ENCODE measurements around the gene ODAD4. TPM values are rescaled to one million over a fixed set of nuclear protein-coding genes. Genes with fewer than 3 reads are reported as not detected.

Gene ODAD4
- total RNA-seq, 1 donor from 2014 or later: 0.63 TPM

DNA sequence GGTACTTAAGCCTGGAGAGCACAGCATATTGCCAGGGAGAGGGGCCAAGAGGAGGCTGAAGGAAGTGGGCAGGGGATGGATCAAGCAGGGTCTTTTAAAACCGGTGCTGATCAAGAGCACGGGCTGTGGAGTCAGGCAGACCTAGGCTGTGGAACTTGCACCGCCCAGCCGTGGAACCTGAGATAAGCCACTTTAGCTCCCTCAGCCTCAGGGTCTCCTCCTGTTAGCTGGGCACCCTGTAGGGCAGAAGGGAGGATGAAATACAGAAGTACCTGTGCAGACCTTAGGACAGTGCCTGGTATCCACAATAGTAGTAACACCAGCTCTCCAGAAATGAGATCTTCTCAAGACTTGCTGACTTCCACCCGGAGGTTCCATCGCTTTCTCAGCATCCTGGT is 9.3 kb downstream of the ODAD4 start:
- Mint-ChIP-seq H3K27ac (no peak overlapping the region), H3K4me3 (no peak overlapping the region), H3K36me3 (ENCODE audit: low read depth) (no peaks in the 10 kb centered on the region), H3K9me3 (no peaks in the 10 kb centered on the region), H3K4me1 (no peaks in the 10 kb centered on the region), H3K27me3 (no peaks in the 10 kb centered on the region)
- DNase-seq: no peak
- intact Hi-C loops (cut with micrococcal nuclease): no loop called here

DNA sequence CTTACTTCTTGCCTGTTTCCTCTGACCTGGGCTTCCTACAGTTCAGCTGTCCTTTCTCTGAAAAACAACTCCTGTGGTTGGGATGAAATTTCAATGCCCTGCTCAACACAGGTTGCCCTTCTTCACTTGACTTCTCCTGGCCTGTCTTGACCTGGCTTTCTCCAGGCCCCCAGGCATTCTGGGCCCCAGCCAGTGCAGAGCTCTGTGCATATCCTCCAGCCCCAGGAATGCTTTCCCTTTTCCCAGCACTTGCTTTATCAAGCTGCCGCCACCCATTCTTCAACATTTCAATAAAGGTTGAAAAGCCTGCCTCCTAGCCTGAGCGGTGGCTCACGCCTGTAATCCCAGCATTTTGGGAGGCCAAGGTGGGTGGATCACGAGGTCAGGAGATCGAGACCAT is 10.8 kb downstream of the ODAD4 start:
- no peaks in the 10 kb centered on the region for H3K27me3 Mint-ChIP-seq
- no peak overlapping the region for H3K4me3 Mint-ChIP-seq
- H3K36me3 Mint-ChIP-seq (ENCODE audit: low read depth): no peaks in the 10 kb centered on the region
- intact Hi-C loops (cut with micrococcal nuclease): no loop called here
- no peaks in the 10 kb centered on the region for H3K9me3 Mint-ChIP-seq
- H3K27ac Mint-ChIP-seq: no peak overlapping the region
- no peak for DNase-seq
- no peaks in the 10 kb centered on the region for H3K4me1 Mint-ChIP-seq

DNA sequence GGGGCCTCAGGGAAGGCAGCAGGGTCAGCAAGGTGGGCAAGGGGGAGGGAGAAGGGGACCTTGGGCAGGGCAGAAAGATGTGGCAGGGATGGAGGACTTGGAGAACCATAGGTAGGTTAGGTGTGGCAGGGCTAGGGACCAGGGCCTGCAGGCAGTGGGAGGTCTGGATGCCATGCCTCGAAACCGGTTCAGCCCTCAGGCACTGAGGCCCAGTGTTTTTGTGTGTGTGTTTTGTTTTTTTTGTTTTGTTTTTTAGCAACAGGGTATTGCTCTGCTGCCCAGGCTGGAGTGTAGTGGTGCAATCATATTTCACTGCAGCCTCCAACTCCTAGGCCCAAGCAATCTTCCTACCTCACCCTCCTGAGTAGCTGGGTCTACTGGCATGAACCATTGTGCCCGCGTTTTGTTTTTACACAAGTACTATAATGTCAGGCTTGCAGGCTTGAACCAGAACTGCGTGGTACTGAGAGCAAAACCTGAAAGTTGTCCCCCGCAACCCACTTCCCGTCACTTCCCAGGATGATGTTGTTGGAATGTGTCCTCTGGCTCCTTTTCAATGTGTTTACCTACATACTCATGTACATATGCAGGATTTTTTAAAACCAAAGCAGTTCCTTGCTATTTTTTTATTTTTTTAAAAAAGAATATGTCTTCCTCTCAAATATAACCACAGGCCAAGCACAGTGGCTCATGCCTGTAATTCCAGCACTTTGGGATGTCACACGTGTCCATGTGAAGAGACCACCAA is 12.4 kb downstream of the ODAD4 start:
- Mint-ChIP-seq H3K9me3 (no peaks in the 10 kb centered on the region), H3K4me3 (no peak overlapping the region), H3K27me3 (no peaks in the 10 kb centered on the region), H3K36me3 (ENCODE audit: low read depth) (no peaks in the 10 kb centered on the region), H3K27ac (no peak overlapping the region), H3K4me1 (no peaks in the 10 kb centered on the region)
- intact Hi-C loops (cut with micrococcal nuclease): no loop called here
- no peak for DNase-seq

DNA sequence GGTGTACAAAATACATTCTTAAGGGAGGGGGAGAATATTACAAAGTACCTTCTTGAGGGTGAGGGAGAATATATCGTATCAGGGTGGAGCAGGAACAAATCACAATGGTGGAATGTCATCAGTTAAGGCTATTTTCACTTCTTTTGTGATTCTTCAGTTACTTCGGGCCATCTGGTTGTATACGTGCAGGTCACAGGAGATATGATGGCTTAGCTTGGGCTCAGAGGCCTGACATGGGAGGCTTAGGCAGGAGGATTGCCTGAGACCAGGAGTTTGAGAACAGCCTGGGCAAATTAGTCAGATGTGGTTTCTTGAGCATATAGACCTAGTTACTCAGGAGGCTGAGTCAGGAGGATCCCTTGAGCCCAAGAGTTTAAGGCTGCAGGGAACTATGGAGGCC is 13.1 kb downstream of the ODAD4 start:
- Mint-ChIP-seq H3K36me3 (ENCODE audit: low read depth) (no peaks in the 10 kb centered on the region), H3K27ac (no peak overlapping the region), H3K4me1 (no peaks in the 10 kb centered on the region), H3K4me3 (no peak overlapping the region), H3K27me3 (no peaks in the 10 kb centered on the region), H3K9me3 (no peaks in the 10 kb centered on the region)
- DNase-seq: no peak
- intact Hi-C loops (cut with micrococcal nuclease): no loop called here

DNA sequence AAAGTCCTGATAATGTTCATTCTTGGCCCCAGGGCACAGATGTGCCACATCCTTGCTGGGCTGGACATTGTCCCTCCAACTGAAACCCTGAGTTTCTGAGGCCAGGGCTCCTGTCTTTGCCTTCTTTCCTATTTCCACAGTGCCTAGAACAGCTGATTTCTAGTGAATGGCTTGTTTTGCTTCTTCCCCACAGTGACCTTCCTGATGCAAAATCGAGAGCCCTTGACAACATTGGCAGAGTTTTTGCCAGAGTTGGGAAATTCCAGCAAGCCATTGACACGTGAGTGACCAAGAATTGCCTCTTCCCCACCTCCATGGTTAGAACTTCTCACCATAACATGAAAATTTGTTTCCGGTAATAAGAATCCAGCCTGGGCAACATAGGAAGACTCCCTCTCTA is 14.5 kb downstream of the ODAD4 start:
- no peak overlapping the region for H3K27ac Mint-ChIP-seq
- H3K9me3 Mint-ChIP-seq: no peaks in the 10 kb centered on the region
- no peak overlapping the region for H3K4me3 Mint-ChIP-seq
- no peaks in the 10 kb centered on the region for H3K4me1 Mint-ChIP-seq
- H3K27me3 Mint-ChIP-seq: no peaks in the 10 kb centered on the region
- intact Hi-C loops (cut with micrococcal nuclease): no loop called here
- no peak for DNase-seq
- no peaks in the 10 kb centered on the region for H3K36me3 Mint-ChIP-seq (ENCODE audit: low read depth)

DNA sequence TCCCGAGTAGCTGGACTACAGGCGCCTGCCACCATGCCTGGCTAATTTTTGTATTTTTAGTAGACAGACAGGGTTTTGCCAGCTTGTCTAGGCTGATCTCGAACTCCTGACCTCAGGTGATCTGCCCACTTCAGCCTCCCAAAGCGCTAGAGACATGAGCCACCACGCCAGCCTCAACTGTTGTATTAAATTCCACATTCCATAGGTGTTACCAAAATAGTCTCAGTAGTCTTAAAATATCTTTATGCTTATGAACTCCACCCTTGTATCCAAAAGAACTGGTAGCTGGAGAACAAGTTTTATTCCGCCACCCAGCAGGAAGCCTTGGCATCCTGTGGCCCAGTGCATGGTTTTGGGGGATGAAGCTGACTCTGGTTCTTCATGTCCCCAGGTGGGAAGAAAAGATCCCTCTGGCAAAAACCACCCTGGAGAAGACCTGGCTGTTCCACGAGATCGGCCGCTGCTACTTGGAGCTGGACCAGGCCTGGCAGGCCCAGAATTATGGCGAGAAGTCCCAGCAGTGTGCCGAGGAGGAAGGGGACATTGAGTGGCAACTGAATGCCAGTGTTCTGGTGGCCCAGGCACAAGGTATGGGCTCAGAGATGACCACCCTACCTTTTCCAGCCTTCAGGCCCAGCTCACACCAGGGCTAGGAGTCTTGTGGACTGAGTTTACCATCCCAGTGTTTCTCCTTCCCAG is 18.5 kb downstream of the ODAD4 start:
- Mint-ChIP-seq H3K27me3 (no peaks in the 10 kb centered on the region), H3K4me1 (no peaks in the 10 kb centered on the region), H3K27ac (no peak overlapping the region), H3K4me3 (no peak overlapping the region), H3K36me3 (ENCODE audit: low read depth) (no peaks in the 10 kb centered on the region), H3K9me3 (no peaks in the 10 kb centered on the region)
- intact Hi-C loops (cut with micrococcal nuclease): no loop called here
- no peak for DNase-seq

DNA sequence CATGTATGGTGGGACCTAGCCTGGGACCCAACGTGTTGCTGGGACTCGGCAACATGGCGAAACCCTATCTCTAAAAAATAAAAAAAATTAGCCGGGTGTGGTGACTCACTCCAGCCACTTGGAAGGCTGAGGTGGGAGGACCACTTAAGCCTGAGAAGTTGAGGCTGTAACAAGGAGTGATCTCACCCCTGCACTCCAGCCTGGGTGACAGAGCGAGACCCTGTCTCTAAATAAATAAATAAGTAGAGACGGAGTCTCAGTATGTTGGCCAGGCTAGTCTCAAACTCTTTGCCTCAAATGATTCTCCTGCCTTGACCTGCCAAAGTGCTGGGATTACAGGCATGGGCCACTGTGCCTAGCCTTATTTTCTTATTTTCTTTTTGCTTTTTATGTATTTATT is 26.1 kb downstream of the ODAD4 start:
- Mint-ChIP-seq H3K9me3 (no peaks in the 10 kb centered on the region), H3K36me3 (ENCODE audit: low read depth) (no peaks in the 10 kb centered on the region), H3K27ac (no peak overlapping the region), H3K27me3 (no peaks in the 10 kb centered on the region), H3K4me3 (no peak overlapping the region), H3K4me1 (no peaks in the 10 kb centered on the region)
- no peak for DNase-seq
- intact Hi-C loops (cut with micrococcal nuclease): no loop called here

DNA sequence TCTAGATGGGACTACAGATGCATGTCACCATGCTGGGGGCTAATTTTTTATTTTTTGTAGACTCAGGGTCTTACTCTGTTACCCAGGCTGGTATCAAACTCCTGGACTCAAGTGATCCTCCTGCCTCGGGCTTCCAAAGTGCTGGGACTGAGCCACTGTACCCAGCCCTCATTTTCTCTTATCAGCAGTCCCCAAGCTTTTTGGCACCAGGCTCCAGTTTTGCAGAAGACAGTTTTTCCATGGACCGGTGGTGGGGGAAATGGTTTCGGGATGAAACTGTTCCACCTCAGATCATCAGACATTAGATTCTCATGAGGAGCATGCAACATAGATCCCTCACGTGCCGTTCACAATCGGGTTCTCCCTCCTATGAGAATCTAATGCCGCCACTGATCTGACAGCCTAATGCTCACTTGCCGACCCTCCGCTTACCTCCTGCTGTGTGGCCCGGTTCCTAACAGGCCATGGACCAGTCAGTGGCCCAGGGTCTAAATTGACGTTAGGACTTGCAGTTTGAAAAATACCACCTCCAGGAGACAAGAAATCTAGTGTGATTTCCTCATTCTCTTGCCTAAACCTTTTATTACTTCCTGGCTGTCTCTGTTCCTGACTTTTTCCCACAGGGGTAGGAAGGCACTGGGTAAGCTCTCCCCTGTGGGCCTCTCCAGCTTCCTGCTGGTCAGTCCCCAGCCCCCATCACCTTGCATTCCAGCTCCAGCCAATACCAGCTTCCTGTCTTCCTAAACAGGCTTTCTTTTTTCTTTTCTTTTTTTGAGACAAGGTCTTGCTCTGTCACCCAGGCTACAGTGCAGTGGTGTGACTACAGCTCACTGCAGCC is 26.8 kb downstream of the ODAD4 start:
- DNase-seq: no peak
- no peak overlapping the region for H3K4me3 Mint-ChIP-seq
- H3K27ac Mint-ChIP-seq: no peak overlapping the region
- no peaks in the 10 kb centered on the region for H3K4me1 Mint-ChIP-seq
- peaks cover 3% of the 10 kb centered on the region for H3K27me3 Mint-ChIP-seq
- H3K9me3 Mint-ChIP-seq: no peaks in the 10 kb centered on the region
- intact Hi-C loops (cut with micrococcal nuclease): no loop called here
- H3K36me3 Mint-ChIP-seq (ENCODE audit: low read depth): no peaks in the 10 kb centered on the region

DNA sequence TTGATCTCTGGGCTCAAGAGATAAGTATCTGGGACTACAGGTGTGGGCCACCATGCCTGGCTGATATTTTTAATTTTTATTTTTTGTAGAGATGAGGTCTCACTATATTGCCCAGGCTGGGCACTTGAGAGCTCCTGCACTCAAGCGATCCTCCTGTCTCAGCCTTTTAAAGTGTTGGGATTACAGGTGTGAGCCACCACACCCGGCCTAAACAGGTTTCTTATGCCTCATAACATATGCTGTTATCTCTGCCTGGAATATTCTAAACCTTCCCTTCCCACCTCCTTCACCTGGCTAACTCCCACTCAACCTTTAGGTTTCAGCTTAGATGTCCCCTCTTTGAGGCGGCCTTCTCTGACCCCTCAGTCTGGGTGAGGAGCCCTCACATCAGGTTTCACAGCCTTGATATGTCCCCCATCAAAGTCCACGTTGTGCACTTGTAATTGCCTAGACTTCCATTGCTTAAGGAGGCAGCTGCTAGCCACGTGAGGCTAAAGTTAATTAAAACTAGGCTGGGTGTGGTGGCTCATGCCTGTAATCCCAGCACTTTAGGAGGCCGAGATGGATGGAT is 27.5 kb downstream of the ODAD4 start:
- no peaks in the 10 kb centered on the region for H3K4me1 Mint-ChIP-seq
- H3K27me3 Mint-ChIP-seq: peaks cover 3% of the 10 kb centered on the region
- H3K36me3 Mint-ChIP-seq (ENCODE audit: low read depth): no peaks in the 10 kb centered on the region
- intact Hi-C loops (cut with micrococcal nuclease): no loop called here
- no peak overlapping the region for H3K27ac Mint-ChIP-seq
- no peak for DNase-seq
- H3K9me3 Mint-ChIP-seq: no peaks in the 10 kb centered on the region
- H3K4me3 Mint-ChIP-seq: no peak overlapping the region

DNA sequence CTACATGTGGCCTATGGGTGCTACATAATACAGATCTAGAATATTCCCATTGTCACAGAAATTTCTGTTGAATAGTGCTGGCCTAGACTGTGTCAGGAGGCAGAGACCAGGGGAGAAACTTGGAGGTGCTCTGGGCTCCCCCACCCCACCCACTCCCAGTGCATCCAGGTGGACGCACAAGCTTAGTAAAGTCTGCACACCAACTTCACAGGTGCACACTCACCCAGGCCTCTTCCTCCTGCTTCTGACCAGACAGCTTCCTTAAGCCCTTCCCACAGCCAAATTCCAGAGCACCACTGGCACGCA is 28.6 kb downstream of the ODAD4 start:
- intact Hi-C loops (cut with micrococcal nuclease): no loop called here
- no peaks in the 10 kb centered on the region for H3K4me1 Mint-ChIP-seq

DNA sequence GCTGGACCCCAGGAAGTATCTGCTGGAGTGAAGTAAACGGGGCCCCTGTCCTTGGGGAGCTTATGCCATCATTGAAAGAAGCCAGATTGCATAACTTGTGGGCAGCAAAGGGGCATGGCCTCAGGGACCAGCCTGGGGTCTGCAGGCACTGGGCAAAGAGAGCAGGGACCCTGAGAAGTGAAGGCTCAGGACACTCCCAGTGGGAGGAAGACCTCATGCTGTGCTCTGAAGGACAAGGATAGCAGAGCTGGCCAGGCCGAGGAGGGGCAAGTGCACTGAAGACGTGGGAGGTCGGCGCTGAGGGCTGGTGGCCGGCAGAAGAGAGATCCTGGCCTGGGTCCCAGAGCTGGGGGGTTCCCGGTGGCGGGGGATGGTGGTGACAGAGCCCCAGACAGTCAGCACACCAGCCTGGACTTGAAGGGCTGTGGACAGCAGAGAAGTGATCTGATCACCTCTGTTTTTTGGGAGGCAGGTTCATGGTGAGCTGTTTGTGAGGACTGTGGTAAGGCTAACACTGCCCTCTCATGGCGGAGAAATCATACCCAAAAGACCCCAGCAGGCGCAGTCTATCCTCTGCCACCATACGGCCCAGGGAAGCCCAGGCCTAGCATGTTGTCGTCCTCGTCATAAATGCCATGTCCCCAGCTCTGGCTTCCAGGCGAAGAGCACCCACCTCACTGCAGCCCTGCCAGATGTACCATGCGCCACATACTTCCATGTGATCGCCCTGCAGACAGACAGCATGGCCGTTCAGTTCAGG is 29.1 kb downstream of the ODAD4 start:
- no peaks in the 10 kb centered on the region for H3K9me3 Mint-ChIP-seq
- intact Hi-C loops (cut with micrococcal nuclease): loop anchor here (10.0 kb wide), 1 partner anchor 225 kb away; the partner anchor contains the start of genes HCRT and KCNH4
- peaks cover 3% of the 10 kb centered on the region for H3K27me3 Mint-ChIP-seq
- H3K4me1 Mint-ChIP-seq: no peaks in the 10 kb centered on the region
- DNase-seq: peak; percentile 62
- no peak overlapping the region for H3K4me3 Mint-ChIP-seq
- no peaks in the 10 kb centered on the region for H3K36me3 Mint-ChIP-seq (ENCODE audit: low read depth)
- no peak overlapping the region for H3K27ac Mint-ChIP-seq

More for the DNA sequence above, 28.6 kb downstream of the ODAD4 start:
- Mint-ChIP-seq H3K9me3 (no peaks in the 10 kb centered on the region), H3K27me3 (peaks cover 3% of the 10 kb centered on the region), H3K4me3 (no peak overlapping the region), H3K36me3 (ENCODE audit: low read depth) (no peaks in the 10 kb centered on the region), H3K27ac (no peak overlapping the region)
- DNase-seq: no peak

DNA sequence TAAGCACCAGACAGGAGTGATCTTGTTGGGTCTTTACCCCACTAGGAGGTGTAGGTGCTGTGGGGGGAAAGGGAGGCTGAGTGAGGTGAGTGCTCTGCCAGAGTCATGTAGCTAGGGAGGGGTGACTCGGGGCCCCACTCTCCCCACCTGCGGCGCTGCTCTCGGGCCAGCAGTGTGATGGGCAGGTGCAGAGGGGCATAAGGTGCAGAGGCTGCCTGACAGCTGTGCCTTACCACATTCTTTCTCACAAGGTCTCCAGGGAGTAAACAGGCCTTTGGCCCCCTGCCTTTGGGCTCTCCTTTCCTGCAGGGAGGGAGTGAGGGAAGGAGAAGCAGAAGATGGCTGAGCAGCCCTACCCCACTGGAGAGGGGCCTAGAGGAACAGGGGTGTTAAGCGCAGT is 31.7 kb downstream of the ODAD4 start:
- Mint-ChIP-seq H3K27ac (no peak overlapping the region), H3K27me3 (peaks cover 3% of the 10 kb centered on the region), H3K36me3 (ENCODE audit: low read depth) (no peaks in the 10 kb centered on the region), H3K9me3 (no peaks in the 10 kb centered on the region), H3K4me3 (no peak overlapping the region), H3K4me1 (peaks cover 12% of the 10 kb centered on the region)
- no peak for DNase-seq
- intact Hi-C loops (cut with micrococcal nuclease): loop anchor here (2.0 to 10.0 kb wide), 2 partner anchors 139 to 223 kb away; partner anchors contain the start of genes HCRT and KCNH4

DNA sequence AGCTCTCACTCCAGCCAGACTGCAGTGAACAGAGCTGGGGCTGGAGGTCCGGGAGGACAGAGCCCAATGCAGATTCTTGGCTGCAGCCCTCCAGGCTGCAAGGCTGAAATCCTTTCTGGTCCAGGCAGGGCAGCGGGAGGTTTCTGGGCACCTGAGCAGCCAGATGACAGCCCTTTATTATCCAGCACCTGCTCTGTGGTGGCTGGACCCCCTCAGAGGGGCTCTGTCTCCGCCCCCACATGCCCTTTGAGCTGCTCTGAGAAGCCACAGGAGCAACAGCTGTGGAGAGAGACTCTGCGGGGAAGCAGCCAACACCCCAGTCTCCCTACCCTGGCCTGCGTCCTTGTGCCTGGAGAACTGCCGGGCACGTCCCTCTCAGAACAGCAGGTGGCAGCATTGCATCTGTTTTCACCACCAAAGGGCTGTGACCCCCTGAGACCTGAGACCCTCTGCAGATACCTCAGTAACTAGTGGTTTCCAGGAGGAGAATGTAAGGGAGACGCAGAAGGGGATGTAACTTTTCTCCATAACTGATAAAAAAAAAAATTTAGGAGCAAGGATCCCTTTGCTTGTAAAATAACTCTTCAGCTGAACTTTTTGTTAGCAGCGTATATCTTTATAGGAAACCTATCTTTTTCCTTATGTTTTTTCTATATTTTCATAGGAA is 32.5 kb downstream of the ODAD4 start:
- DNase-seq: peak; percentile 93
- Mint-ChIP-seq H3K4me1 (peaks cover 19% of the 10 kb centered on the region), H3K27ac (no peak overlapping the region), H3K9me3 (no peaks in the 10 kb centered on the region), H3K27me3 (peaks cover 3% of the 10 kb centered on the region), H3K36me3 (ENCODE audit: low read depth) (peaks cover 5% of the 10 kb centered on the region), H3K4me3 (no peak overlapping the region)
- intact Hi-C loops (cut with micrococcal nuclease): loop anchor here (2.0 to 10.0 kb wide), 2 partner anchors 138 to 222 kb away; partner anchors contain the start of genes HCRT and KCNH4

Measured in activated CD4-positive, alpha-beta T cell treated with anti-CD3 and anti-CD28 coated beads, Interleukin-2, amount 10 ng/mL, durations not matched to agents 24 days and 14 days (primary cell).